GM19438 (cell line): ENCODE data around the gene SRMS.

Experiments used
- ATAC-seq: cut with Tn5 transposase; IDR thresholded peaks from one replicate; pipeline ENCODE4 v1.9.1; 2021; ENCODE audit warnings: low read depth; ENCODE audit not compliant: unreplicated experiment

Gene SRMS

GRCh38 chr20:63494420-63495166, 53.0 kb downstream of the SRMS start:
- no peak for ATAC-seq

GRCh38 chr20:63494084-63494419, 53.5 kb downstream of the SRMS start:
- no peak for ATAC-seq

DNA sequence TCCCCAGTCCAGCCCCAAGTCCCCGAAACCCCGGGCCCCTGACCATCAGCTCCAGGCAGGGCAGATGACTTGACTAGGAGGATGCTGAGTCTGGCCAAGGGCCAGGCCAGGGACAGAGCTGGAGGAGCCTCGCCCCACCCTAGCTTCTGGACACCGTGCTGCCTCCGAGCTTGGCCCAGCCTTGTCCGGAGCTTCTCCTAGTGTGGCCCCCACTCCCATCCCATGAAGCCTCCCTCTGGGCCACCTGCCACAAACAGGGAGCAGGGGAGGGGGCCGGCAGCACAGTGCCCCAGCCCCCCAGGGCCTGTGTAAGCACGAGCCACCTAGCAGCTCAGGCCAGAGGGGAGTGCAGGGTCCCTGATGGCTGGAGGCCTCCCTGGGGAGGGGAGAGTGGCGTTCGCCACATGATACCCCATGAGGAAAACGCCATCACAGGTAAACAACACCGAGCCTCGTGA, 54.0 kb downstream of the SRMS start:
- ATAC-seq: no peak

DNA sequence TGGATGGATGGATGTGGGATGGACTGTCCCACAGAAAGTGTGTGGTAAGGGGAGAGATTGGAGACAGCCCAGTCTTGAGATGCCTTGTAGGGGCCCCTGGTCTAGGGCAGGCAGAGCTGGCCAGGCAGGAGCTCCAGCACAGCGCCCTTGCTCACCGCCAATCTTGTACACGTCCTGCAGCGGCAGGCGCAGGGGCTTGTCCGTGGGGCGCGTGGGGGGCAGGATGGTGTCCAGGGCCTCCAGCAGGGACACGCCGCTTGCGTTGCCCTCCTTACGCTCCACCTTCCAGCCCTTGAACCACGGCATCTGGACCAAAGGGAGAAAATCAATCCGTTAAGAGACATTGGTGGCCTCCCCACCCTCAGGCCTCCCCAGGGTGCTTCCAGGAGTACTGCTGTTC, 54.6 kb downstream of the SRMS start:
- no peak for ATAC-seq

DNA sequence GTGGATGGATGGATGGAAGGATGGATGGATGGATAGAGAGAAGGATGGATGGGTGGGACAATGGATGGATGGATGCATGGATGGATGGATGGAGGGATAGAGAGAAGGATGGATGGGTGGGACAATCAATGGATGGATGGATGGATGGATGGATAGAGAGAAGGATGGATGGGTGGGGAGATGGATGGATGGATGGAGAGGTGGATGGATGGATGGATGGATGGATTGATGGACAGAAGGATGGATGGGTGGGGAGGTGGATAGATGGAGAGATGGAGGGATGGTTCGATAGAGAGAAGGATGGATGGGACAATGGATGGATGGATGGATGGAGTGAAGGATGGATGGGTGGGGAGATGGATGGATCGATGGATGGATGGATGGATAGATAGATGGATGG, 55.0 kb downstream of the SRMS start:
- no peak for ATAC-seq

- ATAC-seq: no peak
Measured at GRCh38 chr20:63491635-63492230, 55.8 kb downstream of the SRMS start.

GRCh38 chr20:63491078-63491477, 56.5 kb downstream of the SRMS start:
- ATAC-seq: no peak
